Dermis microvascular lymphatic vessel endothelial cell (primary cell): Measurements from ENCODE around the gene LDLRAP1. TPM values are rescaled to one million over a fixed set of nuclear protein-coding genes. Genes with fewer than 3 reads are reported as not detected.
"Not testable (repeated sequence)": the region's sequence is repeated elsewhere in the genome, so short reads cannot be mapped to it uniquely, and the experiment has no call there.

Source experiments
- DNase-seq, 2 donors: peaks; one replicate each; pipeline versions ENCODE4 v3.0.0 to v3.0.0-alpha.2; 2010; ENCODE audit warnings: low read depth in 2 of 2
- total RNA-seq: library from RNA; depleted of rRNA; stranded (reverse); fragments of >200 nt; gene quantifications from 2 replicates; pipeline ENCODE4 v1.2.1, GENCODE V29; 2014

LDLRAP1 gene
- total RNA-seq, result 16.2 and 16.6 TPM in 2 replicates

- peak; percentile 30 to 80 for DNase-seq
Measured at GRCh38 chr1:25543425-25544242, at the start of gene LDLRAP1. TSS of gene LDLRAP1 (plus strand) at chr1:25543606. CDS start at chr1:25543699, 93 bp downstream.

- no peak for DNase-seq
Measured at GRCh38 chr1:25494952-25495351, 48.5 kb upstream of the LDLRAP1 start.

- no peak for DNase-seq
Measured at GRCh38 chr1:25500694-25501093, 42.7 kb upstream of the LDLRAP1 start.

GRCh38 chr1:25501235-25502058 is 42.0 kb upstream of the LDLRAP1 start:
- no peak for DNase-seq

GRCh38 chr1:25502957-25503356 is 40.4 kb upstream of the LDLRAP1 start:
- DNase-seq, result peak in 1 of 2 donors; percentile 35

GRCh38 chr1:25503551-25504426 is 39.6 kb upstream of the LDLRAP1 start:
- DNase-seq, result peak in 1 of 2 donors; percentile 48

- no peak for DNase-seq
Measured at GRCh38 chr1:25504706-25505595, 38.5 kb upstream of the LDLRAP1 start.

GRCh38 chr1:25505656-25506385 is 37.6 kb upstream of the LDLRAP1 start:
- DNase-seq, result no peak

- not testable (repeated sequence) for DNase-seq
Measured at GRCh38 chr1:25506566-25507463, 36.6 kb upstream of the LDLRAP1 start.

- no peak for DNase-seq
Measured at GRCh38 chr1:25513666-25514065, 29.7 kb upstream of the LDLRAP1 start.

- DNase-seq, result no peak
Measured at GRCh38 chr1:25515033-25515432, 28.4 kb upstream of the LDLRAP1 start.

GRCh38 chr1:25516686-25517085 is 26.7 kb upstream of the LDLRAP1 start:
- DNase-seq, result no peak

GRCh38 chr1:25517476-25518394 is 25.7 kb upstream of the LDLRAP1 start:
- no peak for DNase-seq

- DNase-seq, result no peak
Measured at GRCh38 chr1:25519624-25520023, 23.8 kb upstream of the LDLRAP1 start.

- DNase-seq, result peak; percentile 47 to 66
Measured at GRCh38 chr1:25520446-25521061, 22.9 kb upstream of the LDLRAP1 start.

GRCh38 chr1:25522031-25522655 is 21.3 kb upstream of the LDLRAP1 start:
- no peak for DNase-seq

GRCh38 chr1:25523542-25523941 is 19.9 kb upstream of the LDLRAP1 start:
- DNase-seq, result no peak
